GM12873 (cell line): ENCODE data around the gene ANK2.

Experiments
- CTCF ChIP-seq: IDR thresholded peaks from 2 replicates; pipeline ENCODE4 v1.5.1; 2012; ENCODE audit warnings: low read depth, mild to moderate bottlenecking, moderate library complexity, low read length, control low read depth; ENCODE audit not compliant: insufficient read depth; ENCODE audit errors: missing control alignments

ANK2 gene

GRCh38 chr4:113390850-113391249 is 341.4 kb downstream of the ANK2 start:
- TF ChIP-seq CTCF = no peak

- no peak for TF ChIP-seq CTCF
Measured at GRCh38 chr4:113394108-113394729, 344.8 kb downstream of the ANK2 start.

GRCh38 chr4:113394730-113395530 is 345.5 kb downstream of the ANK2 start:
- peak; percentile 74 for TF ChIP-seq CTCF

- no peak for TF ChIP-seq CTCF
Measured at GRCh38 chr4:113397114-113397701, 347.8 kb downstream of the ANK2 start.

- no peak for TF ChIP-seq CTCF
Measured at GRCh38 chr4:113398441-113399143, 349.1 kb downstream of the ANK2 start.

GRCh38 chr4:113404167-113404571 is 354.7 kb downstream of the ANK2 start:
- no peak for TF ChIP-seq CTCF

- TF ChIP-seq CTCF = no peak
Measured at GRCh38 chr4:113404841-113405240, 355.4 kb downstream of the ANK2 start.
